ENCODE measurements around the gene FGF11.
"Not testable (repeated sequence)": the region's sequence is repeated elsewhere in the genome, so short reads cannot be mapped to it uniquely, and the experiment has no call there.

FGF11 gene

DNA sequence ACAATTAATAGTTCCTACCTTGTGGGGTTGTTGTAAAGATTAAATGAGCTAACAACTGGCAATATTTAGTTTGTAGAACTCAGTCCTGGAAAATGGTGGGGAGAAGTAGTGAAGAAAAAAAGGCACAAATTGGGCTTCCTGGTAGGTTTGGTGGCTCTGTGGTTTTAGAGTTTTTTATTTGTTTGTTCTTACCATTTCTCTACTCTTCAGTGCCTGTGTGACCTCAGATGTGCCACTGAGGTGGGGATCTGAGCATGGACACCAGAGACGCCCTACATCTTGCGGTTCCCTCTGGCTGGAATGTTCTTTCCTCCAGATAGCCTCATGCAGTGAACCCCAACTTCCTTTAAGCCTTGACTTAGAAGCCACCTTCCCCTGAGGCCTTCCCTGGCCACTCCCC lies 32.4 kb downstream of the FGF11 start:
- no peak for DNase-seq (ENCODE audit: low spot score)
- TF ChIP-seq, protein P1, sequence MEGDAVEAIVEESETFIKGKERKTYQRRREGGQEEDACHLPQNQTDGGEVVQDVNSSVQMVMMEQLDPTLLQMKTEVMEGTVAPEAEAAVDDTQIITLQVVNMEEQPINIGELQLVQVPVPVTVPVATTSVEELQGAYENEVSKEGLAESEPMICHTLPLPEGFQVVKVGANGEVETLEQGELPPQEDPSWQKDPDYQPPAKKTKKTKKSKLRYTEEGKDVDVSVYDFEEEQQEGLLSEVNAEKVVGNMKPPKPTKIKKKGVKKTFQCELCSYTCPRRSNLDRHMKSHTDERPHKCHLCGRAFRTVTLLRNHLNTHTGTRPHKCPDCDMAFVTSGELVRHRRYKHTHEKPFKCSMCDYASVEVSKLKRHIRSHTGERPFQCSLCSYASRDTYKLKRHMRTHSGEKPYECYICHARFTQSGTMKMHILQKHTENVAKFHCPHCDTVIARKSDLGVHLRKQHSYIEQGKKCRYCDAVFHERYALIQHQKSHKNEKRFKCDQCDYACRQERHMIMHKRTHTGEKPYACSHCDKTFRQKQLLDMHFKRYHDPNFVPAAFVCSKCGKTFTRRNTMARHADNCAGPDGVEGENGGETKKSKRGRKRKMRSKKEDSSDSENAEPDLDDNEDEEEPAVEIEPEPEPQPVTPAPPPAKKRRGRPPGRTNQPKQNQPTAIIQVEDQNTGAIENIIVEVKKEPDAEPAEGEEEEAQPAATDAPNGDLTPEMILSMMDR (IDR thresholded peaks at IDR 0.05; ENCODE audit: extremely low read depth, missing control alignments) = no peak

DNA sequence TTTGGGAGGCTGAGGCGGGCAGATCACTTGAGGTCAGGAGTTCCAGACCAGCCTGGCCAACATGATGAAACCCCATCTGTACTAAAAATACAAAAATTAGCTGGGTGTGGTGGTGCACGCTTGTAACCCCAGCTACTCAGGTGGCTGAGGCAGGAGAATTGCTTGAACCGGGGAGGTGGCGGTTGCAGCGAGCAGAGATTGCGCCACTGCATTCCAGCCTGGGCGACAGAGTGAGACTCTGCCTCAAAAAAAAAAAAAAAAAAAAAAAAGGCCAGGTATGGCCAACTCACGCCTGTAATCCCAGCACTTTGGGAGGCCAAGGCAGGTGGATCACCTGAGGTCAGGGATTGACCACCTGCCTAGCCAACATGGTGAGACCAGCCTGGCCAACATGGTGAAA lies 35.5 kb downstream of the FGF11 start:
- DNase-seq (ENCODE audit: low spot score) = not testable (repeated sequence)

- TF ChIP-seq, protein P1 (IDR thresholded peaks at IDR 0.05; ENCODE audit: extremely low read depth, missing control alignments) = no peak
- no peak for DNase-seq (ENCODE audit: low spot score)
These were observed 36.6 kb downstream of the FGF11 start for GRCh38 chr17:7475764-7476422.

- DNase-seq (ENCODE audit: low spot score) = no peak
- TF ChIP-seq, protein P1 (IDR thresholded peaks at IDR 0.05; ENCODE audit: extremely low read depth, missing control alignments) = no peak
These were observed 37.2 kb downstream of the FGF11 start for GRCh38 chr17:7476494-7476893.

DNA sequence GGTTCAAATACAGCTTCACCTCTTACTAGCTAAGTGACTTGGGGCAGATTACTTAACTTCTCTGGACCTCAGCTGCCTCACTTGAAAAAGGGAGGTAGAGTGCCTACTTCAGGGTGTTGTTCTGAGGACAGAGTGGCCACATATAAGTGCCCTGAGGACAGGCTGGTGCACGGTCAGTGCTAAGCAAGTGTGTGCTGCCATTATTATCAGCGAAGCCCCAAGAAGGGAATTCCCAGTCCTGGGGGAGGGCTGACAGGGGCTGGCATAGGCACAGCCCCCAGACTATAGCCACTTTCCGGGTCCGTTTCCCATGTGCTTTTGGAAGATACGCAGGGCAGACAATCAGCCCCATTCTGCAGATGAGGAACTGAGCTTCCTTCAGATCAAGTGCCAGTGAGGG lies 37.6 kb downstream of the FGF11 start:
- TF ChIP-seq, protein P1 (IDR thresholded peaks at IDR 0.05; ENCODE audit: extremely low read depth, missing control alignments) = no peak
- no peak for DNase-seq (ENCODE audit: low spot score)

DNA sequence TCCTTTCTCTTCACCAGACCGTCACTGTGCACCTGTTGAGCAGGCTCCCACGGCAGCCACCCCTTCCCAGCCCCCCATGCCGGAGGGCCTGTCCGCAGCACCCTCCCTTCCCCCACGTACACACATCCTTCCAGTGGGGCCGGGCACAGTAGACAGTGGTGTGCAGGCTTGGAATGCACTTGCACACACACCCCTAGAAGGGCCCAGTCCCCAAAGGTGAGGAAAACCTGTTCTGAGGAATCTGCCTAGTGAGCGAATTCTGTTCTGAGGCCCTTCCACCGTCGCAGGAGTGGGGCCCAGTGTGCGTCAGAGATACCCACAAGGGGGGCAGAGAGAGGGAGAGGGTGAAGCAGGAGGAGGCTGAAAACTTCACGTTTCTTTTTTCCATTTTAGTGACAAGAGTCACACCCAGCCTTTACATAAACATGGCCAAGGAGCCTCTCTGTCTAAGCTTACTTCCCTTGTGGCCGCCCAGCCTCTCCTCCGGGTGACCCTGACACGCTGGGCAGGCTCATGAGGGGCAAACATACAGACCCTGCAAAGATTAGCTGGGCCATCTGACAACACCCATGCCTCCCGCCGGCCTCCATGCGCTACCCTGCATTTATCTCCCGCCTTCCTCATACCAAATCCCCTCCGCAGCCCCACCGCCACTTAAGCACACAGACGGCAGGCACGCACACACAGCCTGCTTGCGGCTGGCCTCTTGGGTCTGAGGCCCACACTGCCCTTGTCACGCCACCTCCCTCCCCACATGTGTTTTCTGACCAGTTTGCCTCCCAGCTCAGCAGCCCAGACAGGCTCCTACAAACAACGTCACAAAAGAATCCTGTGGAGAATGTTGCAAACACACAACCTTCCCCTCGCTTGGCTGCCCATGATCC lies 38.3 kb downstream of the FGF11 start:
- TF ChIP-seq, protein P1 (IDR thresholded peaks at IDR 0.05; ENCODE audit: extremely low read depth, missing control alignments) = no peak
- no peak for DNase-seq (ENCODE audit: low spot score)

DNA sequence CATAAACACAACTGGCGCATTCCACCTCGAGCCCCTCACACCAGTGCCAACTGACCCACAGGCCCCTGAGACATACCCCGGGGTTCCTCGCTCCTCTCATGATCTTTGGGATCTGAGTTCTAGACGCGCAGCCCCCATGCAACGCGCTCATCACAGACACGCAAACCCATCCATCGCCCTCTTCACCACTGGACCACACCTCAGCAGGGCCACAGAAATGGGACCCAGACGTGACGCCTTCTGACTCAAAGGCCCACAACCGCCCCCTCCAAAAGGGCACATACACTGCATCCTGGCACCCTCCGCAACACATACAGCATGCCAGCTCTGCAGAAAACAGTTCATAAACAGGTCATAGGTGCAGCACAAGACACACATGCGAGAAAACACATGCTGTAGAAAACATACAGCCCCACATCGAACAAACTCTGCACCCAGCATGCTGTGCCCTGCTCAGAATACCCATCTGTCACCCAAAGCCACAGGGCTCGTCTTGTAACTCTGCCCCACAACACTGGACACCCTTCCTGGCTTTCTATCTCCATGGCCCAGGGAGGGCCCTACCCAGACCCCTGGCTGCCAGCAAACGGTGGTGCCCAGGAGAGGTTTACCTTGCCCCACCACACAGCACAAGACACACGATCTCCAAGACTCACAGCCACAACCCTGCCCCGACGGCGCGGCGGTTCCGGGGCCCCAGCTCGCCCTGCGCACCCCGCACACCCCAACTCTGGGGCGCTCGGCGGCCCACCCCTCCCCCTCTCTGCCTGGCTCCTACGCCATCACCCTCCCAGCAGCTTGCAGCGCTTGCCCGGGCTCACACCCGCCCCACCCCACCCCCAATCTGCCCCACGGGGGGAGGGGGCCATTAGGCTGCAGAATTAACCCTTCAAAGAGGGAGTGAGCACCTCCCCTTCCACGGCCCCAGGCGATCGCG lies 39.2 kb downstream of the FGF11 start:
- peak; percentile 78 for DNase-seq (ENCODE audit: low spot score)
- TF ChIP-seq, protein P1 (IDR thresholded peaks at IDR 0.05; ENCODE audit: extremely low read depth, missing control alignments) = no peak

All from GM20000 (cell line).